ENCODE data around the gene CDPF1. TPM values are rescaled to one million over a fixed set of nuclear protein-coding genes. Genes with fewer than 3 reads are reported as not detected.

CDPF1 gene
- total and polyA plus RNA-seq, 2 of the 13 experiments (the other 11 are each of a cell fraction or from before 2014, with no cell fraction given), result 5.2 to 8.1 TPM

- no peak for TF ChIP-seq DBP (CRISPR knock-in tag; IDR thresholded peaks at IDR 0.05; ENCODE audit: not compliant biosample characterization)
- peak; percentile 68 for TF ChIP-seq DMAP1 (CRISPR knock-in tag; IDR thresholded peaks at IDR 0.05)
- TF ChIP-seq RAD21 (CRISPR knock-in tag; IDR thresholded peaks at IDR 0.05), result no peak
- TF ChIP-seq ZNF670 (CRISPR knock-in tag; IDR thresholded peaks at IDR 0.05; ENCODE audit: borderline replicate concordance), result no peak
- TF ChIP-seq ZNF383 (CRISPR knock-in tag; IDR thresholded peaks at IDR 0.05; ENCODE audit: borderline replicate concordance), result no peak
- TF ChIP-seq SNAPC2 (CRISPR knock-in tag; IDR thresholded peaks at IDR 0.05), result peak; percentile 39; the same call in 1 of the 2 replicates
- TF ChIP-seq SMARCC2 (IDR thresholded peaks at IDR 0.05), result no peak
- no peak for TF ChIP-seq USF2 (IDR thresholded peaks at IDR 0.05; ENCODE audit: low read depth, low read length)
- no peak for TF ChIP-seq USF2 (CRISPR knock-in tag; IDR thresholded peaks at IDR 0.05; ENCODE audit: borderline replicate concordance)
- TF ChIP-seq SALL2 (CRISPR knock-in tag; IDR thresholded peaks at IDR 0.05), result no peak; the same call in 1 of the 2 replicates
- 0 out of 2 replicates have a peak, but pooled peaks have one; percentile 4 for TF ChIP-seq RCOR2 (CRISPR knock-in tag; IDR thresholded peaks at IDR 0.05)
- TF ChIP-seq ZNF780A (CRISPR knock-in tag; IDR thresholded peaks at IDR 0.05), result no peak
- TF ChIP-seq TSC22D2 (CRISPR knock-in tag; IDR thresholded peaks at IDR 0.05; ENCODE audit: borderline replicate concordance), result no peak
- no peak for TF ChIP-seq PRDM15 (CRISPR knock-in tag; IDR thresholded peaks at IDR 0.05)
- TF ChIP-seq CREB3 (CRISPR knock-in tag; IDR thresholded peaks at IDR 0.05), result no peak
- TF ChIP-seq SP140L (CRISPR knock-in tag; IDR thresholded peaks at IDR 0.05; ENCODE audit: borderline replicate concordance), result peak; percentile 87; the same call in 1 of the 2 replicates
- no peak; the same call in 1 of the 2 replicates for TF ChIP-seq LCORL (IDR thresholded peaks at IDR 0.05)
- TF ChIP-seq LCORL (CRISPR knock-in tag; IDR thresholded peaks at IDR 0.05), result peak; percentile 66
- TF ChIP-seq ZNF44 (CRISPR knock-in tag; IDR thresholded peaks at IDR 0.05), result no peak
- 0 out of 2 replicates have a peak, but pooled peaks have one; percentile 46 for TF ChIP-seq ARHGAP35 (CRISPR knock-in tag; IDR thresholded peaks at IDR 0.05; ENCODE audit: borderline replicate concordance)
- no peak for TF ChIP-seq ZNF709 (CRISPR knock-in tag; IDR thresholded peaks at IDR 0.05)
- no peak for TF ChIP-seq JUNB (CRISPR knock-in tag; IDR thresholded peaks at IDR 0.05; ENCODE audit: borderline replicate concordance)
- TF ChIP-seq ZNF547 (CRISPR knock-in tag; IDR thresholded peaks at IDR 0.05), result peak; percentile 64
- TF ChIP-seq IKZF1 (IDR thresholded peaks at IDR 0.05), result no peak
These were observed 17.6 kb upstream of the CDPF1 start, which contains the start of gene TTC38 (continued) for GRCh38 chr22:46267431-46268279.

Data from HepG2 (cell line).